B cell (primary cell): ENCODE results near the gene GGT7.

Experiments
- CTCF ChIP-seq: fragments of 200-600 bp; IDR thresholded peaks from one replicate; pipeline ENCODE4 v1.8.0; 2022; ENCODE audit warnings: antibody characterized with exemption, mild to moderate bottlenecking
- EZH2 ChIP-seq: IDR thresholded peaks from 2 replicates; pipeline ENCODE4 v1.6.1; 2012; ENCODE audit warnings: borderline replicate concordance, low read depth, mild to moderate bottlenecking, moderate library complexity, low read length; ENCODE audit not compliant: insufficient read depth, poor library complexity, severe bottlenecking

GRCh38 chr20:34871966-34872621 is 562 bp downstream of the GGT7 start:
- TF ChIP-seq EZH2 (no peak), CTCF (no peak)
